Neutrophil (primary cell): ENCODE data around the gene ESPNL.

Experiments
- H3K27ac ChIP-seq: fragments of 200-600 bp; sonication (generic); 2 replicates; pipeline ENCODE4 v1.5.1; 2016; ENCODE audit warnings: mild to moderate bottlenecking, moderate library complexity
- H3K27me3 ChIP-seq: fragments of 200-600 bp; sonication (generic); 2 replicates; pipeline ENCODE4 v1.6.0; 2016; ENCODE audit warnings: mild to moderate bottlenecking
- H3K36me3 ChIP-seq: fragments of 200-600 bp; sonication (generic); 2 replicates; pipeline ENCODE4 v1.5.1; 2017
- H3K4me1 ChIP-seq, 2 experiments: fragments of 200-600 bp in 1 of 2; sonication (generic) in 1 of 2; 1 replicate in 1 of 2; 2 replicates in 1 of 2; pipeline versions ENCODE4 v1.5.1 to v1.6.1; 2013 to 2016; ENCODE audit warnings: low read depth in 1 of 2, low read length in 1 of 2, mild to moderate bottlenecking in 1 of 2, moderate library complexity in 1 of 2; ENCODE audit not compliant: control insufficient read depth in 1 of 2, insufficient read depth in 1 of 2
- H3K4me3 ChIP-seq, 2 experiments: fragments of 200-600 bp in 1 of 2; sonication (generic) in 1 of 2; 1 replicate in 1 of 2; 2 replicates in 1 of 2; pipeline ENCODE4 v1.5.1; 2013 to 2016; ENCODE audit warnings: low read depth in 1 of 2, low read length in 1 of 2, mild to moderate bottlenecking in 1 of 2, moderate library complexity in 1 of 2
- H3K9me3 ChIP-seq: fragments of 200-600 bp; sonication (generic); 2 replicates; pipeline ENCODE4 v1.5.1; 2016
- CTCF ChIP-seq: fragments of 200-600 bp; sonication (generic); IDR thresholded peaks from 2 replicates; pipeline ENCODE4 v1.5.1; 2016; ENCODE audit warnings: antibody characterized with exemption

ESPNL gene

GRCh38 chr2:238132463-238133450 lies 32.6 kb downstream of the ESPNL start:
- Histone ChIP-seq H3K36me3 (no peaks in the 10 kb centered on the region), H3K27ac (no peak overlapping the region), H3K9me3 (no peaks in the 10 kb centered on the region), H3K4me1 (peaks cover 6 to 9% of the 10 kb centered on the region in 2 experiments), H3K27me3 (peaks cover 4% of the 10 kb centered on the region), H3K4me3 (no peak overlapping the region)
- no peak for TF ChIP-seq CTCF

- Histone ChIP-seq H3K36me3 (no peaks in the 10 kb centered on the region), H3K4me1 (peaks cover 6 to 9% of the 10 kb centered on the region in 2 experiments), H3K27ac (no peak overlapping the region), H3K9me3 (no peaks in the 10 kb centered on the region), H3K27me3 (no peaks in the 10 kb centered on the region), H3K4me3 (no peak overlapping the region)
- no peak for TF ChIP-seq CTCF
Measured at GRCh38 chr2:238133499-238134392, 33.6 kb downstream of the ESPNL start.

- Histone ChIP-seq H3K27me3 (no peaks in the 10 kb centered on the region), H3K36me3 (no peaks in the 10 kb centered on the region), H3K27ac (no peak overlapping the region), H3K4me3 (no peak overlapping the region), H3K4me1 (peaks cover 6 to 9% of the 10 kb centered on the region in 2 experiments), H3K9me3 (no peaks in the 10 kb centered on the region)
- no peak for TF ChIP-seq CTCF
Measured at GRCh38 chr2:238134393-238134785, 34.2 kb downstream of the ESPNL start.

DNA sequence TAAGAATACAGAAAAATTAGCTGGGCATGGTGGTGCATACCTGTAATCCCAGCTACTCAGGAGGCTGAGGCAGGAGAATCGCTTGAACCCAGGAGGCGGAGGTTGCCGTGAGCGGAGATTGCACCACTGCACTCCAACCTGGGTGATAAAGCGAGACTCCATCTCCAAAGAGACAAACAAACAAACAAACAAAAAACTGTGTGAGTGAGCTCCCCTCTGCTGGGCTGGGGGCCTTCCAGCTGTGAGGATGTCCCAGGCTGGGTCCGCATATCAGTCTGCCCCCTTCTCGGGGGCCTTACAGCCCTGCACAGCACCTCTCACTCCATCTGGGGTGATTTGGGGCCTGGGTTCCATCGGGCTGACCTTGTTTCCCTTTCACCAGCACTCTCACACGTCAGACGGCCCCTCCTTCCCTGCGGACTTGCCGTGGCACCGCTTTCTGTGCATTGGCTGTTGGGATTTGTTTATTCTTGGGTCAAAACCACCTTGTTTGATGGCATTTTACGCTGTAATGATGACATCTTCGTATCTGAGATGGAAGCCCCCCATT lies 35.5 kb downstream of the ESPNL start:
- Histone ChIP-seq H3K4me3 (no peak overlapping the region), H3K27me3 (no peaks in the 10 kb centered on the region), H3K36me3 (no peaks in the 10 kb centered on the region), H3K9me3 (no peaks in the 10 kb centered on the region), H3K27ac (no peak overlapping the region), H3K4me1 (peaks cover 6 to 9% of the 10 kb centered on the region in 2 experiments)
- no peak for TF ChIP-seq CTCF

DNA sequence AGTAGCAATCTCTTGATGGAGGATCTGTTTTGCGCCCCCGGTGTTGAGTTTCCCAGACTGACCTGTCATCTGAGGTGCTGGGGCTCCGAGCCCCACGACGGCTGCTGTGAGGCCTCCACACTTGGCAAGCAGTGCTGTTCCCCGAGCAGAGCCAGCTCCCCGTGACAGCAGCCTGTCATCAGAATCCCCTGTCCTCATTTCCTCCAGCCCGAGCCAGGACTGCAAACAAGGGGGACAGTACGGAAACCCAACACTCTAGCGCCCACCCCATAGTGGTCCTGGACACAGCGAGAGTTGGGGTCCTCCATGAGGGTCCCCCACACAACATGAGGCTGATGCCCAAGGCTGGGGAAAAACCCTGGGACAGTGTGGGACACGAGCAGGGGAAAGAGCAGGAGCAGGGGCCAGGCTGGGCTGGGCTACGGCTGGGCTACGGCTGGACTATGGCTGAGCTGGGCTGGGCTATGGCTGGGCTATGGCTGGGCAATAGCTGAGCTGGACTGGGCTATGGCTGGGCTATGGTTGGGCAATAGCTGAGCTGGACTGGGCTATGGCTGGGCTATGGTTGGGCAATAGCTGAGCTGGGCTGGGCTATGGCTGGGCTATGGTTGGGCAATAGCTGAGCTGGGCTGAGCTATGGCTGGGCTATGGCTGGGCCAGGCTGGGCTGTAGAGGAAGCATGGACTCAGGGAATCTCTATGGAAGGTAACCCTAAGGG lies 36.8 kb downstream of the ESPNL start:
- no peaks in the 10 kb centered on the region for H3K9me3 ChIP-seq
- no peak for TF ChIP-seq CTCF

More for the DNA sequence above, 36.8 kb downstream of the ESPNL start:
- Histone ChIP-seq H3K36me3 (no peaks in the 10 kb centered on the region), H3K27ac (no peak overlapping the region), H3K4me3 (no peak overlapping the region), H3K27me3 (no peaks in the 10 kb centered on the region), H3K4me1 (peaks cover 6 to 9% of the 10 kb centered on the region in 2 experiments)
